Smooth muscle cell of the umbilical artery (primary cell): ENCODE results near the gene RPL32. TPM values are rescaled to one million over a fixed set of nuclear protein-coding genes. Genes with fewer than 3 reads are reported as not detected.

Experiments
- total RNA-seq: library from RNA; depleted of rRNA; stranded (reverse); fragments of >200 nt; gene quantifications from 2 replicates; pipeline ENCODE4 v1.2.3, GENCODE V29; 2014

Gene RPL32
- total RNA-seq: 535 and 648 TPM in 2 replicates

DNA sequence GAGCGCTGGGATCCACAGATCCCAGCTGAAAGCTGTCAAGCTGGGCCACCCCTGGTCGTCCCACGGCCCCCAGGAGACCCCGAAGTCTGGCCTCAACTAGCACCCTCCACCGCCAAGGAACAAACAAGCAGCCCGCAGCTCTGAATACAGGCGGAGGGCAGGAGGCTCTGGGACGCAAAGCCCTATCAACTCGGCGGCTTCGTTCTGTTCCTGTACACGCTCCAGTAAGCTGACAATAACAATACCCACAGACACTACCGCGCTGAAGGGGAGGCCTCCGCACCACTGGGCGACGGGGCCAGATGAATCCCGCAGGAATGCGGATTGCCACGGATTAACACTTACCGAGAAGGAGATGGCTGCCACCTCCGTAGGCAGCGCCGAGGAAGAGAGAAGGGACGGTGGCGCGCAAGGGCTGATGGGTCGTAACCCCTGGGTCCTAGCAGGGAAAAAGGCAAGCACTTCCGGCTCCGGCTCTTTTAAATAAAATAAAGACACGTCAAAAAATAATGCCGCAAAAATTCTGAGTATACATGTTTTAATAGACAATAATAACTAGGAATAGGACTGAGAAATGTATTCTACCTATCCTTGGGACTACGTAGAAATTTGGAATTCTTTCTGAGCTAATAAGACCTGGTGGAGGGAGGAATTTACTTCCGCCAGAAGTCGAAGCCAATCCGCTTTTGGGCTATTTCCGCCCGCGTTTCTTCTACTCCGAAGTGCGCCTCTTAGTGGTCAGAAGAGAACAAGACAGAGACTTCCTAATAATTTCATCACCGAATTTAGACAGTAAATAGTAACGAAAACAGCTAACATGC lies at the start of gene RPL32:
TSS of gene RPL32 (minus strand) at position 417 of the 821 bp plus-strand sequence. CDS start 1,328 bp downstream, outside the sequence.

GRCh38 chr3:12796171-12797123 lies 44.9 kb downstream of the RPL32 start, which contains the start of gene CAND2:
TSS of gene CAND2 (plus strand) at chr3:12796680. CDS start at chr3:12796721, 41 bp downstream.

Other genes starting within 250 kb of the RPL32 start
- gene RAF1, start 177.4 kb downstream of the RPL32 start, total RNA-seq: 60.0 and 87.1 TPM in 2 replicates
- gene TMEM40, start 82.3 kb downstream of the RPL32 start, total RNA-seq: not detected in 2 replicates
- 3.2 and 4.5 TPM in 2 replicates for gene CAND2, start 44.9 kb downstream of the RPL32 start, total RNA-seq
- gene IQSEC1, start 231.9 kb upstream of the RPL32 start, total RNA-seq: 19.0 and 33.5 TPM in 2 replicates